Upper lobe of left lung (tissue), 4 donors: ENCODE data around the gene MLLT3.

Source experiments
- CTCF ChIP-seq, 6 experiments: fragments of 450-650 bp in 4 of 6; fragments of 200-600 bp in 2 of 6; sonication (generic) in 2 of 6; IDR thresholded peaks; one replicate each; pipeline ENCODE4 v1.5.1; 2016 to 2019; ENCODE audit warnings: antibody characterized with exemption in 6 of 6
- EP300 ChIP-seq, 4 donors: sonication (generic); formaldehyde crosslinking; IDR thresholded peaks; one replicate each; pipeline ENCODE4 v1.5.1; 2017; ENCODE audit warnings: antibody characterized with exemption in 4 of 4, control low read depth in 2 of 4
- POLR2A ChIP-seq, 4 donors: fragments of 450-650 bp; IDR thresholded peaks; one replicate each; pipeline ENCODE4 v1.5.1; 2016 to 2017; ENCODE audit warnings: antibody characterized with exemption in 4 of 4, mild to moderate bottlenecking in 2 of 4
- POLR2AphosphoS5 ChIP-seq, 2 donors: sonication (generic); formaldehyde crosslinking; IDR thresholded peaks; one replicate each; pipeline ENCODE4 v1.5.1; 2017; ENCODE audit warnings: antibody characterized with exemption in 2 of 2

- TF ChIP-seq POLR2AphosphoS5 (IDR thresholded peaks at IDR 0.05), result no peak
- TF ChIP-seq POLR2A (IDR thresholded peaks at IDR 0.05), result no peak
- TF ChIP-seq CTCF (IDR thresholded peaks at IDR 0.05), result no peak
- no peak for TF ChIP-seq EP300 (IDR thresholded peaks at IDR 0.05)
Observed at GRCh38 chr9:20307621-20308020, 314.7 kb downstream of the MLLT3 start.
